B cell (primary cell): ENCODE data around the gene SLC5A2.

ENCODE experiments used
- CTCF ChIP-seq: fragments of 200-600 bp; IDR thresholded peaks from one replicate; pipeline ENCODE4 v1.8.0; 2022; ENCODE audit warnings: antibody characterized with exemption, mild to moderate bottlenecking
- EZH2 ChIP-seq: IDR thresholded peaks from 2 replicates; pipeline ENCODE4 v1.6.1; 2012; ENCODE audit warnings: borderline replicate concordance, low read depth, mild to moderate bottlenecking, moderate library complexity, low read length; ENCODE audit not compliant: insufficient read depth, poor library complexity, severe bottlenecking

- no peak for TF ChIP-seq CTCF
- no peak for TF ChIP-seq EZH2
Measured at GRCh38 chr16:31471241-31471874, 11.6 kb upstream of the SLC5A2 start.
